Glomerular visceral epithelial cell (primary cell): ENCODE results near the gene CERT1.
"Not testable (repeated sequence)": the region's sequence is repeated elsewhere in the genome, so short reads cannot be mapped to it uniquely, and the experiment has no call there.

Experiments used
- DNase-seq: peaks from one replicate; pipeline ENCODE4 v3.0.0-alpha.2; 2016; ENCODE audit errors: extremely low spot score

CERT1 gene

DNA sequence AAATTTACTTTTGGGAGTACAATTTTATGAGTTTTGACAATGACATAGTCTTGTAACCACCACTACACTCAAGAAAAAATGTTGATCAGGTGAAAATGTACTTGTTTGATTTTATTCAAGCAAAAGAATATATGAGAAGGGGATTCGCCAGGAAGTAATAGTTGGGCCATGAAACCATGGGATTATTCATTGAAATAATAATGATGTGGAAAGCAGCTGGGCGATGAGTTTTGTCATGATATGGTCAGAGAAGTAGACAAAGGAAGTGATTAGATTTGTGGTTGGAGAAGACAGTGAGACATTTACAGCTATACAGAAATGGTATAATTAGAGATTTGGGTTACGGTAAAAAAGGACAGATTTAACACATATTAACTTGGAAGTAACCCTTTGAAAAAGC, 163.2 kb downstream of the CERT1 start:
- peak; percentile 76 for DNase-seq

- DNase-seq: no peak
These were observed 168.6 kb downstream of the CERT1 start for GRCh38 chr5:75342836-75343235.

- no peak for DNase-seq
These were observed 169.5 kb downstream of the CERT1 start for GRCh38 chr5:75341934-75342333.

- DNase-seq: no peak
These were observed 170.5 kb downstream of the CERT1 start for GRCh38 chr5:75340714-75341478.

GRCh38 chr5:75338408-75338807, 173.0 kb downstream of the CERT1 start:
- no peak for DNase-seq

DNA sequence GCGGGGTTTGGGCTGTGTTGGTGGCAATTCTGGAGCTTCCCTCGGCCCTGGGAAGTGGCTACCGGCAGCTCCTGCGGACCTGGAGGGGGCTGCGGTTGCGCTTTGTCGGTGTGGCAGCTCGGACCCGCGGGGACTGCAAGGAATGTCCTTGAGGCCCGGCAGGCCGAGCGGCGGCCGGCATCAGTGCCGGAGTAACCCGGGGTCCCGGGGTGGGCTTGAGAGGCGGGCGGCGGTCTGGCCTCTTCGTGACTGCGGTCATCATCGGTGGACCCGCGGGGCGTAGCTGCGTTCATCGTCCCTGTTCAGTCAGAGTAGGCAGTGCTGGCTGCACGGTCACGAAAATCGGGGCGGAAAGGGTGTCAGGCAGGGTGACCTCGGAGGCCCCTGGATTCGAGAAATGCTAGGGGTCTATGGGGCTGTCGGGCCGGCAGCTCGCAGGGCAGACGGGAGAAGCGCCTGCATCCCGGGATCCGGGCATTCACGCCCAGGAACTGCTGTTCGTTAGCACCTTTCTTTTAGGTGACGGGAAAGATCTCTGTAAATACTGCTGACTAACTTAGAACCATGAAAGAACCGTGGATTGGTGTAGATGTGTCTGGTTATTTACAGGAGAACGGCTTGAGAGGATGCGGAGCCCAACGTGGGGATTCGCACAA, 173.9 kb downstream of the CERT1 start:
- peak; percentile 24 for DNase-seq

DNA sequence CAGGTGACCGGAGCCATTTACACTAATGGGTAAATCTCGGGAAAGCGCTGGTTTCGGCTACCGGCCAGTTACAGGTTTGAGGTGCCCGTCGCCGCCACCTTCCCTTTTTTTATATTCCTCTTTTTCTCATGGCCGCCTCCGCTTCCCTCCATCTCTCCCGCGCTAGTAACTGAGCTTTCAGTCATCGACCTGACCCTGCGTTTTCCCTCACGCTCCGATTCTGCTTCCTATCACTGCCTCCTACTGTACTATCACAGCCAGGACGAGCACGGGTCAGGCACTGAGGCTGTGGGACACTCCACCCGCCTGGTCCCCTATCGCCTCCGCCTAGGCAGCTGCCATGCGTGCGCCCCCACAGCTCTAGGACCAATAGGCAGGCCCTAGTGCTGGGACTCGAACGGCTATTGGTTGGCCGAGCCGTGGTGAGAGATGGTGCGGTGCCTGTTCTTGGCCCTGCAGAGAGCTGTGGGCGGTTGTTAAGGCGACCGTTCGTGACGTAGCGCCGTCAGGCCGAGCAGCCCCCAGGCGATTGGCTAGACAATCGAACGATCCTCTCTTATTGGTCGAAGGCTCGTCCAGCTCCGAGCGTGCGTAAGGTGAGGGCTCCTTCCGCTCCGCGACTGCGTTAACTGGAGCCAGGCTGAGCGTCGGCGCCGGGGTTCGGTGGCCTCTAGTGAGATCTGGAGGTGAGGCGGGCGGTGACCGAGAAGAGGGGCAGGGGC, 174.7 kb downstream of the CERT1 start, which contains the start of gene HMGCR:
HMGCR (plus strand) TSS at position 606 of the 722 bp plus-strand sequence. CDS start 5,386 bp downstream, outside the sequence.
- DNase-seq: peak; percentile 100

DNA sequence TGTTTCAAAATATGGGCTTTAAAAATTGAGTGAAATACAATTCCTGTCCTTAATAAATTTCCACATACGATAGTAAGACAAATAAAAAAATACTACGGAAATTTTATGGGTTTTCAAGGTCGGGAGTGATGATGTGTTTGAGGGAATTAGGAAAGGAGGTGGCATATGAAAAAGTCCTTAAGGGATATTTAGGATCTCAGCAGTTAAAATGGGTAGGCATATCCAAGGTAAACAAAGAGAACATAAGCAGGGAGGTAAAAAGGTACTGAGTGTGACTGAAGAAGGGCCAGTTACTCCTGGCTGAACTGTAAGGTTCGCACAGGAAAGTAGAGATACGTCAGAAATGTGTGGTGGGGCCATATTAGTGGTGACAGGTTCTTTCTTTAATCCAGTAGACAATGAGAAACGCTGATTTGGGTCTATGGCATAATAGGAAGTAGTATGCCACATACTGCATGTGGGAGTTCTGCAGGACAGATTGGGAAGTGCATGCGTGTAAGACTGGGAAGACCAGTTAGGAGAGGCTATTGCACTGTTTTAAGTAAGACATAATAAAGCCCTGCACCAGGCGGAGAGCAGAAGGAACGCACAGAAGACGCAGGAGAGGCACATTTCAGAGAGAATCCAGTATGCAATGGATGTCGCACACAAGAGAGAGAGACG, 175.3 kb downstream of the CERT1 start:
- DNase-seq: peak; percentile 83

- DNase-seq: no peak
These were observed 175.9 kb downstream of the CERT1 start for GRCh38 chr5:75335486-75335885.

DNA sequence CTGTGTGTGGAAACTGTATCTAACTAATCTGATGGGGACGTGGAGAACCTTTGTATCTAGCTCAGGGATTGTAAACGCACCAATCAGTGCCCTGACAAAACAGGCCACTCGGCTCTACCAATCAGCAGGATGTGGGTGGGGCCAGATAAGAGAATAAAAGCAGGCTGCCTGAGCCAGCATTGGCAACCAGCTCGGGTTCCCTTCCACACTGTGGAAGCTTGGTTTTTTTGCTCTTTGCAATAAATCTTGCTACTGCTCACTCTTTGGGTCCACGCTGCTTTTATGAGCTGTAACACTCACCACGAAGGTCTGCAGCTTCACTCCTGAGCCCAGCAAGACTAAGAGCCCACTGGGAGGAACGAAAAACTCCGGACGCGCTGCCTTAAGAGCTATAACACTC, 177.0 kb downstream of the CERT1 start:
- not testable (repeated sequence) for DNase-seq

DNA sequence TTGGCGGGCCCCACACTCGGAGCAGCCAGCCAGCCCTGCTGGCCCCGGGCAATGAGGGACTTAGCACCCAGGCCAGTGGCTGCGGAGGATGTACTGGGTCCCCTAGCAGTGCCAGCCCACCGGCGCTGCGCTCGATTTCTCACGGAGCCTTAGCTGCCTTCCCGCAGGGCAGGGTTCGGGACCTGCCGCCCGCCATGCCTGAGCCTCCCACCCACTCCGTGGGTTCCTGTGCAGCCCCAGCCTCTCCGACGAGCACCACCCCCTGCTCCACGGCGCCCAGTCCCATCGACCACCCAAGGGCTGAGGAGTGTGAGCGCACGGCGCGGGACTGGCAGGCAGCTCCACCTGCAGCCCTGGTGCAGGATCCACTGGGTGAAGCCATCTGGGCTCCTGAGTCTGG, 177.7 kb downstream of the CERT1 start:
- not testable (repeated sequence) for DNase-seq

DNA sequence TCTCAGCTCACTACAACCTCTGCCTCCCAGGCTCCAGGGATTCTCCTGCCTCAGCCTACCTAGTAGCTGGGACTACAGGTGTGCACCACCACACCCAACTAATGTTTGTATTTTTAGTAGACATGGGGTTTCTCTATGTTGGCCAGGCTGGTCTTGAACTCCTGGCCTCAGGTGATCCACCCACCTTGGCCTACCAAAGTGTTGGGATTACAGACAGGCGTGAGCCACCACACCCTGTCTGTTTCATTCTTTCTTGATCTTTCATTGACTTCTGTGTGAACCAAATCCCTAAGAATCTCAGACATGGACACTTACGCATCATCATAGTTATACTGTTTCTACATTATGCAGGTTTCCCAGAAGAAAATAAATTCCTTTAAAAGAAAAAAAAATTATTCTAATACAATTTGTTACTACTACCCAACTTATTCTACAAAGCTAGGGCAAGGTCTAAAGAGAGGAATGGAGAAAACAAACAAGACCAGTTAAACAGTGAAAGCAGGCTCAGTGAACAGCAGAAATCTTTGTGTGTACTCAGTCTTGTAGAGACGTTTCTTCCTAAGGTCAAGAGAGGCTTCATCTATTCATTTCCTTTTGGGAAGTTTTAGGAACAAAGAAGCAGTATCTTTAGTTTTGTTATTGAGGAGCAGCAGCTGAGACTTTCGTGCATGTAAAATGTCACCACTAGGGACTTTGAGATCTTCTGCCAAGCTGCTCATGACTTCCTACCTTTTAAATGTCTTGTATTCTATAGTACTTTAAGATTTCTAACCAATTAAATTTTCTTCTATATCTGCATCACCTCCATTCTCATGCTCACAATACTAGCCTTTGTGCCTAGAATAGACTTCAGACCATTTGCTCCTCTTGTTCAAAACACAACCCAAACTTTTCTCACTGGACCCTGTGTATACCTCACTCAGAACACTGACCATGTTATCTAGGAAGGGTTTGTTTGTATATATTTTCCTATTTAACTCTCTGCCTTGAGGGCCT, 180.0 kb downstream of the CERT1 start:
- no peak for DNase-seq

DNA sequence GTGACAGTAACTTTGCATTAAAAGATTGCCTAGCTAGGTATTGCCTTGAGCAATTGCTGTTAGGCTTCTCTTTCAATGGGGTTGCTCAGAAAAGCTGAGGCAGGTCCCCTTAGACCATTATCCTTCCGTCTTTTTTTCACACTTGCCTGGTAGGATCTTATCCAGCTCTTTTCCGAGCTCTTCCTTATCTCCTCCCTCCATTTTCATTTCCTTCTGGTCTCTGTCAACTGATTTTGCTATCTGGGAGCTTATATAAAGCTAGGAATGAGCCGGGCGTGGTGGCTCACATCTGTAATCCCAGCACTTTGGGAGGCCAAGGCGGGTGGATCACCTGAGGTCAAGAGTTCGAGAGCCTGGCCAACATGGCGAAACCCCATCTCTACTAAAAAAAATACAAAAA, 181.0 kb downstream of the CERT1 start:
- no peak for DNase-seq
